KMS-11 (cell line): ENCODE measurements around the gene SWSAP1.

Source experiments
- H2AFZ ChIP-seq: fragments of 200-600 bp; sonication (generic); 2 replicates; pipeline ENCODE4 v1.6.1; 2016; ENCODE audit warnings: antibody characterized with exemption, mixed run types, low read depth
- H3K27ac ChIP-seq: fragments of 200-600 bp; sonication (generic); 2 replicates; pipeline ENCODE4 v1.6.1; 2016; ENCODE audit warnings: mild to moderate bottlenecking, mixed run types
- H3K27me3 ChIP-seq: fragments of 200-600 bp; sonication (generic); 2 replicates; pipeline ENCODE4 v1.6.1; 2017; ENCODE audit warnings: mild to moderate bottlenecking, low read depth, mixed run types, moderate library complexity; ENCODE audit not compliant: insufficient read depth
- H3K36me3 ChIP-seq: fragments of 200-600 bp; sonication (generic); 2 replicates; pipeline ENCODE4 v1.6.1; 2017; ENCODE audit warnings: mild to moderate bottlenecking, mixed run types; ENCODE audit not compliant: insufficient read depth
- H3K4me1 ChIP-seq: fragments of 200-600 bp; sonication (generic); 2 replicates; pipeline ENCODE4 v1.6.1; 2016; ENCODE audit warnings: mild to moderate bottlenecking, low read depth, mixed run types; ENCODE audit not compliant: poor library complexity, severe bottlenecking
- H3K4me2 ChIP-seq: fragments of 200-600 bp; sonication (generic); 2 replicates; pipeline ENCODE4 v1.7.0; 2016; ENCODE audit warnings: mild to moderate bottlenecking, mixed run types
- H3K4me3 ChIP-seq: fragments of 200-600 bp; sonication (generic); IDR thresholded peaks from 2 replicates; pipeline ENCODE4 v1.6.1; 2017; ENCODE audit warnings: low read depth, low read length, mixed read lengths; ENCODE audit not compliant: insufficient read depth
- H3K79me2 ChIP-seq: fragments of 200-600 bp; sonication (generic); 2 replicates; pipeline ENCODE4 v1.6.1; 2016; ENCODE audit warnings: low read depth, mixed run types; ENCODE audit not compliant: insufficient read depth
- H3K9ac ChIP-seq: fragments of 200-600 bp; sonication (generic); 2 replicates; pipeline ENCODE4 v1.6.1; 2016; ENCODE audit warnings: mild to moderate bottlenecking, mixed run types
- H4K20me1 ChIP-seq: fragments of 200-600 bp; sonication (generic); 2 replicates; pipeline ENCODE4 v1.6.1; 2016; ENCODE audit warnings: mild to moderate bottlenecking, mixed run types; ENCODE audit not compliant: insufficient read depth
- TF ChIP-seq, protein P1 (sequence below): fragments of 200-600 bp; sonication (generic); conservative IDR thresholded peaks from 2 replicates; pipeline ENCODE4 v1.6.1; 2017; ENCODE audit warnings: low read depth, mild to moderate bottlenecking, antibody characterized with exemption, low read length, moderate library complexity, mixed read lengths

Gene SWSAP1

DNA sequence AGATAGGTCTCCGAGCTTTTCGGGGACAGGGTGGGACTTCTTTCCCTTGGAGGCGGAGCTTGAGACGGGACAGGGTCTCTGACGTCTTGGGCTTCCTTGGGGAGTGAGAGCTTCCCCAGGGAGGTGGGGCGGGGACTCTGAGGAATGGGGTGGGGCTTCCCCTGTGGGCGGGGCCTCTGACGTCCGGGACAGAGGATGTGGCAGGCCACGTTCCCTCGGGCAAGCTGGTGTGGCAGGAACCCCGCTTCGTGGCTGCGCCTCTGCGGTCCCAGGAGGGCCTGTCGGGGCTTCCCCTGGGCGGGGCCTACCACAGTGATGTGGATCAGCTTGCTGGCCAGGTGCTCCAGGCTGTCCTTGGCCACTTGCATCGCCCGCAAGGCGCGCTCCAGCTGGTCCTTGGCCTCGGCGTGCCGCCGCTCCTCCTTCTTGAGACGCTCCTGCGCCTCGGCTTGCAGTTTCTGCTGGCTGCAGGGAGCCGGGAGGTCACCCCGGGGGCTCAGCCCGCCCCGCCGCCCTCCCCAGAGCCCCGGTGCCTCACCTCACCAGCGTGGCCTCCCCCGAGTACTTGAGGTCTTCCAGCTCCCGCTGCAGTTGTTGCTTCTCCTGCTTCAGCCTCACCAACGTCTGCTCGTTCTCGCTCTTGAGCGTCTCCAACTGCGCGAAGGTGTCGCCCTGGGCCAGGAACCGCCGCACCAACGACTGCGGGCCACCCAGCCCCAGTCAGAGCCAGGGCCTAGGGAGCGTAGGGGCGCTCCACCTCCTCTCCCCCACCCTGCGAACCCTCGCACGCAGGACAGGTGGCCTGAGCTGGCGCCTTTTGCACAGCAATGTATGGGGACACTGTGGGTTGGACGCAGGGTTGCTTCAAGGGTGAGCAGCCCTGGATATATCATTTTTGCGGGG, 47.9 kb downstream of the SWSAP1 start:
- peak overlapping the region; percentile 70 for H2AFZ ChIP-seq
- H3K4me3 ChIP-seq: no peak overlapping the region
- H3K4me2 ChIP-seq: peak overlapping the region; percentile 57
- no peaks in the 10 kb centered on the region for H3K79me2 ChIP-seq
- peaks cover 4% of the 10 kb centered on the region for H3K4me1 ChIP-seq
- TF ChIP-seq, protein P1, sequence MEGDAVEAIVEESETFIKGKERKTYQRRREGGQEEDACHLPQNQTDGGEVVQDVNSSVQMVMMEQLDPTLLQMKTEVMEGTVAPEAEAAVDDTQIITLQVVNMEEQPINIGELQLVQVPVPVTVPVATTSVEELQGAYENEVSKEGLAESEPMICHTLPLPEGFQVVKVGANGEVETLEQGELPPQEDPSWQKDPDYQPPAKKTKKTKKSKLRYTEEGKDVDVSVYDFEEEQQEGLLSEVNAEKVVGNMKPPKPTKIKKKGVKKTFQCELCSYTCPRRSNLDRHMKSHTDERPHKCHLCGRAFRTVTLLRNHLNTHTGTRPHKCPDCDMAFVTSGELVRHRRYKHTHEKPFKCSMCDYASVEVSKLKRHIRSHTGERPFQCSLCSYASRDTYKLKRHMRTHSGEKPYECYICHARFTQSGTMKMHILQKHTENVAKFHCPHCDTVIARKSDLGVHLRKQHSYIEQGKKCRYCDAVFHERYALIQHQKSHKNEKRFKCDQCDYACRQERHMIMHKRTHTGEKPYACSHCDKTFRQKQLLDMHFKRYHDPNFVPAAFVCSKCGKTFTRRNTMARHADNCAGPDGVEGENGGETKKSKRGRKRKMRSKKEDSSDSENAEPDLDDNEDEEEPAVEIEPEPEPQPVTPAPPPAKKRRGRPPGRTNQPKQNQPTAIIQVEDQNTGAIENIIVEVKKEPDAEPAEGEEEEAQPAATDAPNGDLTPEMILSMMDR: no peak
- H4K20me1 ChIP-seq: no peaks in the 10 kb centered on the region
- no peaks in the 10 kb centered on the region for H3K36me3 ChIP-seq
- H3K9ac ChIP-seq: no peak overlapping the region; the same call in 1 of the 2 replicates
- peaks cover 33% of the 10 kb centered on the region for H3K27me3 ChIP-seq
- H3K27ac ChIP-seq: no peak overlapping the region

- no peak overlapping the region for H2AFZ ChIP-seq
- H4K20me1 ChIP-seq: no peaks in the 10 kb centered on the region
- TF ChIP-seq, protein P1: no peak
- no peak overlapping the region for H3K27ac ChIP-seq
- no peaks in the 10 kb centered on the region for H3K79me2 ChIP-seq
- H3K27me3 ChIP-seq: peaks cover 29% of the 10 kb centered on the region
- no peak overlapping the region for H3K9ac ChIP-seq
- no peaks in the 10 kb centered on the region for H3K36me3 ChIP-seq
- peaks cover 4% of the 10 kb centered on the region for H3K4me1 ChIP-seq
- H3K4me3 ChIP-seq: no peak overlapping the region
- H3K4me2 ChIP-seq: no peak overlapping the region
These were observed 48.8 kb downstream of the SWSAP1 start for GRCh38 chr19:11423164-11423790.

- peaks cover 4% of the 10 kb centered on the region for H3K4me1 ChIP-seq
- no peaks in the 10 kb centered on the region for H3K36me3 ChIP-seq
- no peak overlapping the region for H3K4me2 ChIP-seq
- no peak overlapping the region for H3K9ac ChIP-seq
- no peak overlapping the region for H3K4me3 ChIP-seq
- TF ChIP-seq, protein P1: no peak
- H3K27ac ChIP-seq: no peak overlapping the region
- H4K20me1 ChIP-seq: no peaks in the 10 kb centered on the region
- no peaks in the 10 kb centered on the region for H3K79me2 ChIP-seq
- H3K27me3 ChIP-seq: peaks cover 24% of the 10 kb centered on the region
- no peak overlapping the region for H2AFZ ChIP-seq
These were observed 49.3 kb downstream of the SWSAP1 start for GRCh38 chr19:11423791-11424181.
